GM19099 (cell line): ENCODE results near the gene CACNB4.
A peak's percentile ranks its signal among the peaks of the same experiment; 100 is the strongest.

Experiments
- POLR2A ChIP-seq: IDR thresholded peaks from 3 replicates; pipeline ENCODE4 v1.6.1; 2011; ENCODE audit warnings: low read depth; ENCODE audit not compliant: insufficient read length; ENCODE audit errors: extremely low read depth

CACNB4 gene

GRCh38 chr2:152098496-152099366, at the start of gene CACNB4:
TSS of gene CACNB4 (minus strand) at chr2:152099044.
- peak; percentile 23 for TF ChIP-seq POLR2A

DNA sequence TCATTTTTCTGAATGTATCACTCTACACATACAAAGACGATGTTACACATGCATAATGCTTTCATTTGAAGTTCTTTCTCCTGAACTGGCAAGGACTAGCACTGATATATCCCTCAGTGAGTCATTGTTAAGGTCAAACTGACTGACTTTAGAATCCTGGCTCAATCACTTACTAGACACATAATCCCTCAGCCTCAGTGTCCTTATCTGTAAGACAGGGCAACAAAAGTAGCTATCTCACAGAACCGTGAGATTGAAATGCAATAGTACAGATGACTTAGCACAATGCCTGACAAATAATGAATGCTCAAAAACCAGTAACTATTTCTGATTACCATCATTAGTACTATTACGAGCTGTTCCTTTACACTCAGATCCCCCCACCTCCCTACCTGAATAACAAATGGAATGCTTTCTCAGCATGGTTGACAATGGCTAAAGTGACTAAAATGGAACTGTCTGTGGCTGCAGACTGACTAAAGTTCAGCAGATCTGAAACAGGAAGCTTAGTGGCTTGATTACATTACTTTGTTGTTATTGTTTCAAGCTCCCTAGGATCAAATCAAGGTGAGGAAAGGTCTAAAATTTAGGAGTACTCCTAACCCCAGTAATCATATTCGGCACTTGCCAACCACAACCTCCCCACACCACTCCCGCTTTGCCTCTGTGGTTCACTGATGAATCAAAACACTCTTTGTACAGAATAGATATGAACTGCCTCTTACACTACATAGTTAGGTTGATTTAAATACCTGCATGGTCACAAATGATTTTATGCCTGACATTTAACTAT, 35.8 kb upstream of the CACNB4 start:
- TF ChIP-seq POLR2A: no peak

GRCh38 chr2:152132306-152132705, 33.5 kb upstream of the CACNB4 start:
- TF ChIP-seq POLR2A: no peak

DNA sequence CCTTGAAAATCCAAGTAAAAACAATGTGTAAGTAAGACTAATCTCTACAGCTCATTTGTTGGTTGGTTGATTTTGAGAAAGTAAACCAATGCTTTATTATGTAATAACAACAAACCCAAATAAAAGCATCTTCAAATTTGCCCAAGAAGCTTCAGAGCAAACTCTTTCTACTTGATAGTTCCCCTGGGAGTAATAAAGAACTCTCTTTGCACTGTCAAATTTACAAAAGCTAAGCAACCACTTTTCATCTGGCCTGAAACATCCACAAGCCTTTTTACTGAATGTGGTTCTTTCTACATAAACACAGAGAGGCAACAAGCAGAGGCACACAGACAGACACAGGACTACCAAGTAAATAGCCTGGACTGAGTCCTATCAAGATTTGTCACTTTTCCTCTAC, 28.8 kb upstream of the CACNB4 start:
- TF ChIP-seq POLR2A: no peak

GRCh38 chr2:152126664-152127063, 27.8 kb upstream of the CACNB4 start:
- no peak for TF ChIP-seq POLR2A

DNA sequence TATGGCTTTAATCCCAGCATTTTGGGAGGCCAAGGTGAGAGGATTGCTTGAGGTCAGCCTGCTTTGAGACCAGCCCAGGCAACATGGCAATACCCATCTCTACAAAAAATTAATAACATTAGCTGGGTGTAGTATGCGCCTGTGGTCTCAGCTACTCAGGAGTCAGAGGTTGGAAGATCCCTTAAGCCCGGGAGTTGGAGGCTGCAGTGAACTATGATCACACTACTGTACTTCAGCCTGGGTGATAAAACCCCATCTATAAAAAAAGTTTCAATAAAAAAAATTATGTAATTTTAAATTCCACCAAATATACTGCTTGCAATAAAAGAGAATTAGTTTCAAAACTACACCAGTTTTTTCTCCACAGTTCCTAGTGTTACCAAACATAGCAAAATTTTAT, 23.3 kb upstream of the CACNB4 start:
- TF ChIP-seq POLR2A: no peak

- no peak for TF ChIP-seq POLR2A
Observed at GRCh38 chr2:152120430-152120829, 21.6 kb upstream of the CACNB4 start.

DNA sequence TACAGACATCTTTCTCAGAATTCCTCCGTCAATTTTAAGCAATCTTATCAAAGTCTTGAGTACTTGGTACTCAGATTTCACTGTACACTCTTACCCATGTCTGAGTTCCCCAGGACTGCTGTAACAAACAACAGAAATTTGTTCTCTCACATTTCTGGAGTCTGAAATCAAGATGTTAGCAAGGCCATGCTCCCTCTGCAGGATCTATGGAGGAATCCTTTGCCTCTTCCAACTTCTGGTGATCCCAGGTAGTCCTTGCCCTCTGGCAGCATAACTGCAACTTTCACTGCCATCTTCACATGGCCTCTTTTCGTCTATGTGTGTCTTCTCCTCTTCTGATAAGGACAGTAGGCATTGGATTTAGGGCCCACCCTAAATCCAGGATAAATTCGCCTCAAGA, 17.1 kb upstream of the CACNB4 start:
- TF ChIP-seq POLR2A: no peak

DNA sequence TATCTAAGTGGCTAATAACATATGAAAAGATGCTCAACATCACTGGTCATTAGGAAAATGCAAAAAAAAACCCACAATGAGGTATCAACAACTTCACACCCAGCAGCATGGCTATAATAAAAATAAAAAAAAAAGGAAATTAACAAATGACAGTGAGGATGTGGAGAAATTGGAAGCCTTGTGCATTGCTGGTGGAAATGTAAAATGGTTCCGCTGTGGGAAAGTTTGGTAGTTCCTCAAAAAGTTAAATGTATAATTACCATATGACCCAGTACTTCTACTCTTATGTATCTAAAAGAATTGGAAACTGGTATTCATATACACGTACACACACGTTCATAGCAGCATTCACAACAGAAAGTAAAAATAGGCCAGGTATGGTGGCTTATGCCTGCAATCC, 15.5 kb upstream of the CACNB4 start:
- no peak for TF ChIP-seq POLR2A

GRCh38 chr2:152106464-152106863, 7.6 kb upstream of the CACNB4 start:
- TF ChIP-seq POLR2A: no peak

GRCh38 chr2:152103271-152103670, 4.4 kb upstream of the CACNB4 start:
- no peak for TF ChIP-seq POLR2A

- TF ChIP-seq POLR2A: no peak
Observed at GRCh38 chr2:152100961-152101360, 2.1 kb upstream of the CACNB4 start.

DNA sequence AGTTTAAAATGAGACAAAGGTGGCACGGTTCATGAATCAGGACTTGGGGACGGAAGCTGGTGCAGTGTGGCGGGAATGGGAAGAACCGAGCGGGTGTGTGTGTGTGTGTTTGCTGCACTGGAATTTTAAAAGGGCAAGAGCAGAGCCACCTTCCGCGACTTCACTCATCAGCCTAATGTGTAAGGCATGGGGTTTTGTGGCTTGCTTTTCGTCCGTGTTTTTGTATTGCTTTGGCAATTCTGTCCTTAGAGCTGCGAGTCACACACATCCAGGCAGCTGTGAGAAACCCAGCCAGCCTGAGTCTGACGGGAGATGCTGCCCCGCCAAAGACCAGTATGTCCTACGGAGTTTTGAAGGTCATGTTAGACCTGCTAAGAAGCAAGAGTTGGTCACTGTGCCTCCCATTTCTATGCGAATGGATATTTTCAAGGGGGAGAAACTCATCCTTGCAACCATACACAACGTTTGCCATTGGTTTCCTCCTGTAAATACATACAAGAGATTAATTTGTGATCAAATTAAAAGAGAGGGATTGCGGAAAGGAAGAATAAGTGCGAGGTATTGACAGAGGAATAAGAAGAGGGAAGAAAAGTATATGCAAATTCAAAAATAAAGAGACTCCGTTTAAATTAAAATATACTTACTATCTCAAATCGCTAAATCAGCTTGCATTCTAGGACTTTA, 665 bp upstream of the CACNB4 start:
- no peak for TF ChIP-seq POLR2A

DNA sequence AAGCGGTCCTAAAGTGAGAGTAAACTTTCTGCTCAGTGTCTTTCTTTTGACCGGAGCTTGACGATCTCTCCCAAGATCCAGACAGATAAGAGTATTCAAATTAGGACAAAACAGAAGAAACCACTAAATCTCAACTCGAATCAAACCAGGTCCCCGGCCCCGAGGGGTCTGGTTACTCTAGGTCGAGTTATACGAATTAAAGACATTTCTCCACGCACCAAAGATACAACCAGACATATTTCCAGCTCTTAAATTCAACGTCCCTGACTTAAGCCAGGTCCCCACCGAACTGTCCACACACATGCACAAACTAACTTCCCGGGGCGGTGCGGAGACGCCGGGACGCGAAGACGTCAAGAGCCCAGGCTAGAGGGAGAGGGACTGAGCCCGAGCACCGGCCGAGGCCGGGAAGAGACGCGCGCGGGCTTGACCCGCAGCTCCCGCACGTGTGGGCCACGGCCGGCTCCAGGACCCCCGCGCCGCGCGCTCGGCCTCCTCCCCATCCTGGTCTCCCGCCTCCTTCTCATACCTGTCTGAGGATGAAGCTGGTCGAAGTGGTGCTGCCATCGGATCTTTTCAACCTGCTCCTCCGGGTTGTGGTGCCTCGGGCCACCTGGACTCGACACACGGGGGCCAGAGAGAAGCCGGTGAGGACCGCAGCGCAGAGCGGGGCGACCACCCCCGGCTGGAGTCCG, 896 bp downstream of the CACNB4 start:
- no peak for TF ChIP-seq POLR2A

- TF ChIP-seq POLR2A: no peak
Observed at GRCh38 chr2:152097290-152097800, 1.5 kb downstream of the CACNB4 start.
